Activated T-cell treated with anti-CD3 and anti-CD28 coated beads, Interleukin-2, amount 50 U/mL, for 24 hours (primary cell): ENCODE results near the gene ERF.

Experiments
- DNase-seq: peaks from one replicate; pipeline ENCODE4 v3.0.0-alpha.2; 2020
- H3K27ac Mint-ChIP-seq: 2 replicates; pipeline ENCODE4 v1.8.0; 2020; ENCODE audit warnings: mild to moderate bottlenecking, mixed read lengths
- H3K27me3 Mint-ChIP-seq: 2 replicates; pipeline ENCODE4 v1.8.0; 2020; ENCODE audit warnings: mixed read lengths
- H3K36me3 Mint-ChIP-seq: 2 replicates; pipeline ENCODE4 v1.8.0; 2020; ENCODE audit warnings: low read depth, mixed read lengths
- H3K4me1 Mint-ChIP-seq: 2 replicates; pipeline ENCODE4 v1.8.0; 2020; ENCODE audit warnings: low read depth, mixed read lengths
- H3K4me3 Mint-ChIP-seq: 2 replicates; pipeline ENCODE4 v1.8.0; 2020; ENCODE audit warnings: mild to moderate bottlenecking, moderate library complexity, mixed read lengths
- H3K9me3 Mint-ChIP-seq: 2 replicates; pipeline ENCODE4 v1.8.0; 2020; ENCODE audit warnings: mixed read lengths

The ERF gene

GRCh38 chr19:42282819-42283187 lies 27.9 kb upstream of the ERF start:
- H3K9me3 Mint-ChIP-seq = no peaks in the 10 kb centered on the region
- H3K36me3 Mint-ChIP-seq = peaks cover 30% of the 10 kb centered on the region
- DNase-seq = no peak
- no peak overlapping the region for H3K27ac Mint-ChIP-seq
- peak overlapping the region; percentile 74 for H3K4me3 Mint-ChIP-seq
- peaks cover 35% of the 10 kb centered on the region for H3K4me1 Mint-ChIP-seq
- H3K27me3 Mint-ChIP-seq = no peaks in the 10 kb centered on the region

GRCh38 chr19:42281827-42282762 lies 27.2 kb upstream of the ERF start:
- Mint-ChIP-seq H3K4me3 (peak overlapping the region; percentile 74), H3K27me3 (no peaks in the 10 kb centered on the region), H3K9me3 (no peaks in the 10 kb centered on the region), H3K4me1 (peaks cover 40% of the 10 kb centered on the region), H3K36me3 (peaks cover 27% of the 10 kb centered on the region), H3K27ac (no peak overlapping the region)
- DNase-seq = no peak

GRCh38 chr19:42281146-42281826 lies 26.4 kb upstream of the ERF start:
- Mint-ChIP-seq H3K9me3 (no peaks in the 10 kb centered on the region), H3K4me1 (peaks cover 47% of the 10 kb centered on the region)

GRCh38 chr19:42280815-42281145 lies 25.9 kb upstream of the ERF start:
- Mint-ChIP-seq H3K27me3 (no peaks in the 10 kb centered on the region), H3K27ac (peak overlapping the region; percentile 82), H3K4me1 (peaks cover 47% of the 10 kb centered on the region), H3K9me3 (no peaks in the 10 kb centered on the region), H3K36me3 (peaks cover 22% of the 10 kb centered on the region), H3K4me3 (peak overlapping the region; percentile 74)
- no peak for DNase-seq

More at GRCh38 chr19:42281146-42281826, 26.4 kb upstream of the ERF start:
- Mint-ChIP-seq H3K27ac (peak overlapping the region; percentile 82), H3K27me3 (no peaks in the 10 kb centered on the region), H3K4me3 (peak overlapping the region; percentile 74), H3K36me3 (peaks cover 22% of the 10 kb centered on the region)
- peak; percentile 61 for DNase-seq

- Mint-ChIP-seq H3K4me1 (peaks cover 44% of the 10 kb centered on the region), H3K27ac (peak overlapping the region; percentile 93), H3K36me3 (peaks cover 25% of the 10 kb centered on the region), H3K9me3 (no peaks in the 10 kb centered on the region), H3K27me3 (no peaks in the 10 kb centered on the region), H3K4me3 (peak overlapping the region; percentile 87)
- DNase-seq = peak; percentile 90
Measured at GRCh38 chr19:42279902-42280814, 25.2 kb upstream of the ERF start.

- Mint-ChIP-seq H3K9me3 (no peaks in the 10 kb centered on the region), H3K27ac (peak overlapping the region; percentile 93), H3K27me3 (no peaks in the 10 kb centered on the region), H3K36me3 (peaks cover 30% of the 10 kb centered on the region), H3K4me1 (peaks cover 47% of the 10 kb centered on the region), H3K4me3 (peak overlapping the region; percentile 87)
- DNase-seq = no peak
Measured at GRCh38 chr19:42279155-42279901, 24.4 kb upstream of the ERF start.

- Mint-ChIP-seq H3K27me3 (no peaks in the 10 kb centered on the region), H3K4me1 (peaks cover 48% of the 10 kb centered on the region), H3K27ac (peak overlapping the region; percentile 93), H3K36me3 (peaks cover 36% of the 10 kb centered on the region), H3K9me3 (no peaks in the 10 kb centered on the region), H3K4me3 (peak overlapping the region; percentile 87)
- DNase-seq = no peak
Measured at GRCh38 chr19:42278452-42279154, 23.7 kb upstream of the ERF start.

GRCh38 chr19:42277821-42278451 lies 23.0 kb upstream of the ERF start:
- Mint-ChIP-seq H3K27ac (peak overlapping the region; percentile 93), H3K4me3 (no peak overlapping the region), H3K9me3 (no peaks in the 10 kb centered on the region), H3K4me1 (peaks cover 51% of the 10 kb centered on the region), H3K36me3 (peaks cover 42% of the 10 kb centered on the region), H3K27me3 (no peaks in the 10 kb centered on the region)
- DNase-seq = no peak

GRCh38 chr19:42276821-42277220 lies 21.9 kb upstream of the ERF start:
- Mint-ChIP-seq H3K9me3 (no peaks in the 10 kb centered on the region), H3K27me3 (no peaks in the 10 kb centered on the region), H3K36me3 (peaks cover 47% of the 10 kb centered on the region), H3K27ac (peak overlapping the region; percentile 75), H3K4me3 (no peak overlapping the region), H3K4me1 (peaks cover 51% of the 10 kb centered on the region)
- no peak for DNase-seq

- Mint-ChIP-seq H3K4me3 (no peak overlapping the region), H3K9me3 (no peaks in the 10 kb centered on the region), H3K4me1 (peaks cover 55% of the 10 kb centered on the region), H3K27ac (peak overlapping the region; percentile 80), H3K27me3 (no peaks in the 10 kb centered on the region), H3K36me3 (peaks cover 52% of the 10 kb centered on the region)
- DNase-seq = no peak
Measured at GRCh38 chr19:42276284-42276683, 21.4 kb upstream of the ERF start.

- H3K27ac Mint-ChIP-seq = peak overlapping the region; percentile 80
- peaks cover 55% of the 10 kb centered on the region for H3K36me3 Mint-ChIP-seq
- no peaks in the 10 kb centered on the region for H3K9me3 Mint-ChIP-seq
- no peak for DNase-seq
- H3K4me1 Mint-ChIP-seq = peaks cover 61% of the 10 kb centered on the region
- no peak overlapping the region for H3K4me3 Mint-ChIP-seq
- H3K27me3 Mint-ChIP-seq = no peaks in the 10 kb centered on the region
Measured at GRCh38 chr19:42275517-42275916, 20.6 kb upstream of the ERF start.

- Mint-ChIP-seq H3K27ac (peak overlapping the region; percentile 51), H3K27me3 (no peaks in the 10 kb centered on the region), H3K4me1 (peaks cover 65% of the 10 kb centered on the region), H3K4me3 (no peak overlapping the region), H3K36me3 (peaks cover 57% of the 10 kb centered on the region), H3K9me3 (no peaks in the 10 kb centered on the region)
- DNase-seq = no peak
Measured at GRCh38 chr19:42275103-42275502, 20.2 kb upstream of the ERF start.

GRCh38 chr19:42274065-42274682 lies 19.2 kb upstream of the ERF start:
- Mint-ChIP-seq H3K4me3 (no peak overlapping the region), H3K36me3 (peaks cover 59% of the 10 kb centered on the region), H3K27me3 (no peaks in the 10 kb centered on the region), H3K9me3 (no peaks in the 10 kb centered on the region), H3K4me1 (peaks cover 67% of the 10 kb centered on the region), H3K27ac (no peak overlapping the region)
- DNase-seq = no peak
